GM23338 (cell line): ENCODE data around the gene ZNF277. TPM values are rescaled to one million over a fixed set of nuclear protein-coding genes. Genes with fewer than 3 reads are reported as not detected.
"Not testable (repeated sequence)": the region's sequence is repeated elsewhere in the genome, so short reads cannot be mapped to it uniquely, and the experiment has no call there.

ENCODE experiments used
- ATAC-seq: fragments of 200-7000 bp; cut with Tn5 transposase; 3 replicates; pipeline ENCODE4 v1.9.1; 2020
- DNase-seq: peaks from one replicate; pipeline ENCODE4 v3.0.0-alpha.2; 2015; ENCODE audit warnings: low spot score
- H2AFZ ChIP-seq: fragments of 200-600 bp; sonication (generic); 2 replicates; pipeline ENCODE4 v1.8.0; 2016; ENCODE audit warnings: antibody characterized with exemption, mild to moderate bottlenecking, moderate library complexity
- H3F3A ChIP-seq: fragments of 200-600 bp; sonication (generic); replicated peaks from 2 replicates; pipeline ENCODE4 v1.8.0; 2017; ENCODE audit warnings: antibody characterized with exemption, mixed run types, low read depth
- H3K27ac ChIP-seq: fragments of 200-600 bp; sonication (generic); 2 replicates; pipeline ENCODE4 v1.6.1; 2016; ENCODE audit warnings: low read depth
- H3K27me3 ChIP-seq: fragments of 200-600 bp; sonication (generic); 2 replicates; pipeline ENCODE4 v1.8.0; 2016; ENCODE audit warnings: mild to moderate bottlenecking, mixed run types, moderate library complexity; ENCODE audit not compliant: insufficient read depth
- H3K36me3 ChIP-seq: fragments of 200-600 bp; sonication (generic); 2 replicates; pipeline ENCODE4 v1.8.0; 2016; ENCODE audit warnings: mild to moderate bottlenecking; ENCODE audit not compliant: insufficient read depth
- H3K4me1 ChIP-seq: fragments of 200-600 bp; sonication (generic); 2 replicates; pipeline ENCODE4 v1.8.0; 2016; ENCODE audit warnings: mild to moderate bottlenecking, moderate library complexity; ENCODE audit not compliant: insufficient read depth
- H3K4me2 ChIP-seq: fragments of 200-600 bp; sonication (generic); 2 replicates; pipeline ENCODE4 v1.7.1; 2017; ENCODE audit warnings: mixed run types
- H3K4me3 ChIP-seq: fragments of 200-600 bp; sonication (generic); 2 replicates; pipeline ENCODE4 v1.6.1; 2016; ENCODE audit warnings: mixed run types
- H3K79me2 ChIP-seq: fragments of 200-600 bp; sonication (generic); replicated peaks from 2 replicates; pipeline ENCODE4 v1.8.0; 2017; ENCODE audit warnings: mild to moderate bottlenecking; ENCODE audit not compliant: insufficient read depth
- H3K9me2 ChIP-seq: fragments of 200-600 bp; sonication (generic); 2 replicates; pipeline ENCODE4 v1.8.0; 2017; ENCODE audit not compliant: insufficient read depth
- H4K20me1 ChIP-seq: fragments of 200-600 bp; sonication (generic); replicated peaks from 2 replicates; pipeline ENCODE4 v1.8.0; 2017; ENCODE audit warnings: mild to moderate bottlenecking; ENCODE audit not compliant: insufficient read depth
- H3K27ac Mint-ChIP-seq: 2 replicates; pipeline ENCODE4 v1.8.0; 2020; ENCODE audit warnings: inconsistent platforms, mild to moderate bottlenecking, moderate library complexity, mixed read lengths
- H3K27me3 Mint-ChIP-seq: 3 replicates; pipeline ENCODE4 v1.8.0; 2022; ENCODE audit warnings: low read depth, mild to moderate bottlenecking, moderate library complexity, mixed read lengths, inconsistent platforms; ENCODE audit not compliant: insufficient read depth, poor library complexity
- H3K36me3 Mint-ChIP-seq: 3 replicates; pipeline ENCODE4 v1.8.0; 2021; ENCODE audit warnings: low read depth, mild to moderate bottlenecking, inconsistent platforms, moderate library complexity, mixed read lengths
- H3K4me1 Mint-ChIP-seq: 3 replicates; pipeline ENCODE4 v1.8.0; 2020; ENCODE audit warnings: mild to moderate bottlenecking, inconsistent platforms, mixed read lengths
- H3K4me3 Mint-ChIP-seq: 3 replicates; pipeline ENCODE4 v1.8.0; 2021; ENCODE audit warnings: moderate library complexity, mild to moderate bottlenecking, inconsistent platforms, mixed read lengths
- H3K9me3 Mint-ChIP-seq: 3 replicates; pipeline ENCODE4 v1.8.0; 2020; ENCODE audit warnings: moderate library complexity, mild to moderate bottlenecking, inconsistent platforms, mixed read lengths
- CREB1 ChIP-seq: fragments of 250-450 bp; sonication (Bioruptor Pico); IDR thresholded peaks from 2 replicates; pipeline ENCODE4 v1.5.0; 2020; ENCODE audit warnings: low read depth, mild to moderate bottlenecking, moderate library complexity
- EZH2 ChIP-seq: fragments of 200-600 bp; sonication (generic); IDR thresholded peaks from one replicate; pipeline ENCODE4 v1.8.0; 2017; ENCODE audit warnings: antibody characterized with exemption, mild to moderate bottlenecking, low read depth; ENCODE audit not compliant: unreplicated experiment
- EZH2phosphoT487 ChIP-seq: fragments of 200-600 bp; sonication (generic); IDR thresholded peaks from one replicate; pipeline ENCODE4 v1.8.1; 2018; ENCODE audit warnings: antibody characterized with exemption; ENCODE audit not compliant: unreplicated experiment
- JUNB ChIP-seq: IDR thresholded peaks from one replicate; pipeline ENCODE4 v1.6.1; 2016; ENCODE audit warnings: antibody characterized with exemption; ENCODE audit not compliant: unreplicated experiment
- NANOG ChIP-seq: IDR thresholded peaks from 2 replicates; pipeline ENCODE4 v1.6.1; 2016; ENCODE audit warnings: antibody characterized with exemption, borderline replicate concordance
- POLR2AphosphoS5 ChIP-seq: IDR thresholded peaks from 2 replicates; pipeline ENCODE4 v1.6.1; 2016; ENCODE audit warnings: antibody characterized with exemption, low read depth
- STAT1 ChIP-seq: IDR thresholded peaks from one replicate; pipeline ENCODE4 v1.6.1; 2016; ENCODE audit warnings: antibody characterized with exemption; ENCODE audit not compliant: unreplicated experiment
- ZNF114 ChIP-seq: fragments of 250-450 bp; sonication (Bioruptor Pico); IDR thresholded peaks from 2 replicates; pipeline ENCODE4 v1.5.0; 2020; ENCODE audit warnings: mild to moderate bottlenecking, moderate library complexity
- ZNF331 ChIP-seq: fragments of 250-450 bp; sonication (Bioruptor Pico); IDR thresholded peaks from 2 replicates; pipeline ENCODE4 v1.5.0; 2020; ENCODE audit warnings: low read depth, mild to moderate bottlenecking, moderate library complexity
- polyA plus RNA-seq: library from polyadenylated mRNA; unstranded; fragments of >200 nt; fragmentation: Nextera tagmentation; extraction: Ambion mirVana; gene quantifications from 2 replicates; pipeline ENCODE4 v1.2.1, GENCODE V29; 2016
- total RNA-seq: library from RNA; depleted of rRNA; stranded (reverse); fragments of >200 nt; shearing (Covaris generic); gene quantifications from 2 replicates; pipeline ENCODE4 v1.2.3, GENCODE V29; 2014
- TF ChIP-seq, protein P1 (sequence below): fragments of 250-450 bp; sonication (Bioruptor Pico); IDR thresholded peaks from 2 replicates; pipeline ENCODE4 v1.5.0; 2020; ENCODE audit warnings: mild to moderate bottlenecking, moderate library complexity
- TF ChIP-seq, protein P2 (sequence below): IDR thresholded peaks from 2 replicates; pipeline ENCODE4 v1.6.1; 2016; ENCODE audit warnings: antibody characterized with exemption
- TF ChIP-seq, protein P3 (sequence below), 2 experiments: fragments of 200-600 bp in 1 of 2; sonication (generic) in 1 of 2; conservative IDR thresholded peaks; 2 replicates each; pipeline versions ENCODE4 v1.5.1 to v1.6.1; 2016 to 2017; ENCODE audit warnings: antibody characterized with exemption in 2 of 2, low read depth in 2 of 2, mild to moderate bottlenecking in 2 of 2, moderate library complexity in 1 of 2

The ZNF277 gene
- total and polyA plus RNA-seq, 2 experiments from 2014 or later: 25.4 to 28.9 TPM

DNA sequence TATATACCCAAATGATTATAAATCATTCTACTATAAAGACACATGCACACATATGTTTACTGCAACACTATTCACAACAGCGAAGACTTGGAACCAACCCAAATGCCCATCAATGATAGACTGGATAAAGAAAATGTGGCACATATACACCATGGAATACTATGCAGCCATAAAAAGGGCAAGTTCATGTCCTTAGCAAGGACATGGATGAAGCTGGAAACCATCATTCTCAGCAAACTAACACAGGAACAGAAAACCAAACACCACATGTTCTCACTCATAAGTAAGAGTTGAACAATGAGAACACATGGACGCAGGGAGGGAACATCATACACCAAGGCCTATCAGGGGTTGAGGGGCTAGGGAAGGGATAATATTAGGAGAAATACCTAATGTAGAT is 110.3 kb downstream of the ZNF277 start:
- not testable (repeated sequence) for H3K27ac Mint-ChIP-seq

DNA sequence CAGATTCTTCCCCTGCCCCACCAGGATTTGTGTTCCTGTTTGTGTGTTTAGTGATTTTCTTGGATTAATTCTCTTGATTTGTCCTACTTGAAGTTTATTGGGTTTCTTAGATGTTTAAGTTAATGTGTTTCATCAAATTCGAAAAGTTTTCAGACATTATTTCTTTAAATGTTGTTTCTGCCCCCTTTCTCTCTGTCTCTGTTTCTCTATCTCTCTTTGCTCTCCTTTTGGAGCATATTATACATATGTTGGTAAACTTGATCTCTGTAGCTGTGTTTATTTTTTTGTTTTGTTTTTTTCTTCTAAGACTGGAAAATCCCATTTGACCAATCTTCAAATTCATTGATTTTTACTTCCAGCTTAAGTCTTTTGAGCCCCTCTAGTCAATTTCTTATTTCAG is 115.6 kb downstream of the ZNF277 start:
- no peaks in the 10 kb centered on the region for H3K9me2 ChIP-seq
- no peak overlapping the region for H3K27ac ChIP-seq
- H4K20me1 ChIP-seq: no peaks in the 10 kb centered on the region
- H2AFZ ChIP-seq: no peak overlapping the region
- peaks cover 13% of the 10 kb centered on the region; the same call in 1 of the 2 replicates for H3K36me3 ChIP-seq
- H3K27me3 ChIP-seq: no peaks in the 10 kb centered on the region
- Mint-ChIP-seq H3K9me3 (peaks cover 21% of the 10 kb centered on the region; the same call in 2 of the 3 replicates), H3K4me1 (no peaks in the 10 kb centered on the region), H3K36me3 (peaks cover 70% of the 10 kb centered on the region), H3K4me3 (no peak overlapping the region), H3K27ac (no peak overlapping the region), H3K27me3 (no peaks in the 10 kb centered on the region)
- no peak overlapping the region for H3K4me2 ChIP-seq
- no peaks in the 10 kb centered on the region for H3F3A ChIP-seq
- ATAC-seq (no peak), DNase-seq (no peak)
- no peaks in the 10 kb centered on the region for H3K4me1 ChIP-seq
- H3K79me2 ChIP-seq: no peaks in the 10 kb centered on the region
- H3K4me3 ChIP-seq: no peak overlapping the region
- TF ChIP-seq, protein P1, sequence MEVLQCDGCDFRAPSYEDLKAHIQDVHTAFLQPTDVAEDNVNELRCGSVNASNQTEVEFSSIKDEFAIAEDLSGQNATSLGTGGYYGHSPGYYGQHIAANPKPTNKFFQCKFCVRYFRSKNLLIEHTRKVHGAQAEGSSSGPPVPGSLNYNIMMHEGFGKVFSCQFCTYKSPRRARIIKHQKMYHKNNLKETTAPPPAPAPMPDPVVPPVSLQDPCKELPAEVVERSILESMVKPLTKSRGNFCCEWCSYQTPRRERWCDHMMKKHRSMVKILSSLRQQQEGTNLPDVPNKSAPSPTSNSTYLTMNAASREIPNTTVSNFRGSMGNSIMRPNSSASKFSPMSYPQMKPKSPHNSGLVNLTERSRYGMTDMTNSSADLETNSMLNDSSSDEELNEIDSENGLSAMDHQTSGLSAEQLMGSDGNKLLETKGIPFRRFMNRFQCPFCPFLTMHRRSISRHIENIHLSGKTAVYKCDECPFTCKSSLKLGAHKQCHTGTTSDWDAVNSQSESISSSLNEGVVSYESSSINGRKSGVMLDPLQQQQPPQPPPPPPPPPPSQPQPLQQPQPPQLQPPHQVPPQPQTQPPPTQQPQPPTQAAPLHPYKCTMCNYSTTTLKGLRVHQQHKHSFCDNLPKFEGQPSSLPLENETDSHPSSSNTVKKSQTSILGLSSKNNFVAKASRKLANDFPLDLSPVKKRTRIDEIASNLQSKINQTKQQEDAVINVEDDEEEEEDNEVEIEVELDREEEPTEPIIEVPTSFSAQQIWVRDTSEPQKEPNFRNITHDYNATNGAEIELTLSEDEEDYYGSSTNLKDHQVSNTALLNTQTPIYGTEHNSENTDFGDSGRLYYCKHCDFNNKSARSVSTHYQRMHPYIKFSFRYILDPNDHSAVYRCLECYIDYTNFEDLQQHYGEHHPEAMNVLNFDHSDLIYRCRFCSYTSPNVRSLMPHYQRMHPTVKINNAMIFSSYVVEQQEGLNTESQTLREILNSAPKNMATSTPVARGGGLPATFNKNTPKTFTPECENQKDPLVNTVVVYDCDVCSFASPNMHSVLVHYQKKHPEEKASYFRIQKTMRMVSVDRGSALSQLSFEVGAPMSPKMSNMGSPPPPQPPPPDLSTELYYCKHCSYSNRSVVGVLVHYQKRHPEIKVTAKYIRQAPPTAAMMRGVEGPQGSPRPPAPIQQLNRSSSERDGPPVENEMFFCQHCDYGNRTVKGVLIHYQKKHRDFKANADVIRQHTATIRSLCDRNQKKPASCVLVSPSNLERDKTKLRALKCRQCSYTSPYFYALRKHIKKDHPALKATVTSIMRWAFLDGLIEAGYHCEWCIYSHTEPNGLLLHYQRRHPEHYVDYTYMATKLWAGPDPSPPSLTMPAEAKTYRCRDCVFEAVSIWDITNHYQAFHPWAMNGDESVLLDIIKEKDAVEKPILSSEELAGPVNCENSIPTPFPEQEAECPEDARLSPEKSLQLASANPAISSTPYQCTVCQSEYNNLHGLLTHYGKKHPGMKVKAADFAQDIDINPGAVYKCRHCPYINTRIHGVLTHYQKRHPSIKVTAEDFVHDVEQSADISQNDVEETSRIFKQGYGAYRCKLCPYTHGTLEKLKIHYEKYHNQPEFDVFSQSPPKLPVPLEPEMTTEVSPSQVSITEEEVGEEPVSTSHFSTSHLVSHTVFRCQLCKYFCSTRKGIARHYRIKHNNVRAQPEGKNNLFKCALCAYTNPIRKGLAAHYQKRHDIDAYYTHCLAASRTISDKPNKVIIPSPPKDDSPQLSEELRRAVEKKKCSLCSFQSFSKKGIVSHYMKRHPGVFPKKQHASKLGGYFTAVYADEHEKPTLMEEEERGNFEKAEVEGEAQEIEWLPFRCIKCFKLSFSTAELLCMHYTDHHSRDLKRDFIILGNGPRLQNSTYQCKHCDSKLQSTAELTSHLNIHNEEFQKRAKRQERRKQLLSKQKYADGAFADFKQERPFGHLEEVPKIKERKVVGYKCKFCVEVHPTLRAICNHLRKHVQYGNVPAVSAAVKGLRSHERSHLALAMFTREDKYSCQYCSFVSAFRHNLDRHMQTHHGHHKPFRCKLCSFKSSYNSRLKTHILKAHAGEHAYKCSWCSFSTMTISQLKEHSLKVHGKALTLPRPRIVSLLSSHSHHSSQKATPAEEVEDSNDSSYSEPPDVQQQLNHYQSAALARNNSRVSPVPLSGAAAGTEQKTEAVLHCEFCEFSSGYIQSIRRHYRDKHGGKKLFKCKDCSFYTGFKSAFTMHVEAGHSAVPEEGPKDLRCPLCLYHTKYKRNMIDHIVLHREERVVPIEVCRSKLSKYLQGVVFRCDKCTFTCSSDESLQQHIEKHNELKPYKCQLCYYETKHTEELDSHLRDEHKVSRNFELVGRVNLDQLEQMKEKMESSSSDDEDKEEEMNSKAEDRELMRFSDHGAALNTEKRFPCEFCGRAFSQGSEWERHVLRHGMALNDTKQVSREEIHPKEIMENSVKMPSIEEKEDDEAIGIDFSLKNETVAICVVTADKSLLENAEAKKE (CRISPR knock-in tag): no peak
- TF ChIP-seq ZNF331: no peak
- no peak for TF ChIP-seq CREB1
- no peak for TF ChIP-seq EZH2phosphoT487
- TF ChIP-seq STAT1: no peak
- TF ChIP-seq ZNF114 (CRISPR knock-in tag): no peak
- TF ChIP-seq, protein P2, sequence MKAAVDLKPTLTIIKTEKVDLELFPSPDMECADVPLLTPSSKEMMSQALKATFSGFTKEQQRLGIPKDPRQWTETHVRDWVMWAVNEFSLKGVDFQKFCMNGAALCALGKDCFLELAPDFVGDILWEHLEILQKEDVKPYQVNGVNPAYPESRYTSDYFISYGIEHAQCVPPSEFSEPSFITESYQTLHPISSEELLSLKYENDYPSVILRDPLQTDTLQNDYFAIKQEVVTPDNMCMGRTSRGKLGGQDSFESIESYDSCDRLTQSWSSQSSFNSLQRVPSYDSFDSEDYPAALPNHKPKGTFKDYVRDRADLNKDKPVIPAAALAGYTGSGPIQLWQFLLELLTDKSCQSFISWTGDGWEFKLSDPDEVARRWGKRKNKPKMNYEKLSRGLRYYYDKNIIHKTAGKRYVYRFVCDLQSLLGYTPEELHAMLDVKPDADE: no peak
- no peak for TF ChIP-seq EZH2
- TF ChIP-seq JUNB: no peak
- TF ChIP-seq POLR2AphosphoS5: no peak
- TF ChIP-seq, protein P3, sequence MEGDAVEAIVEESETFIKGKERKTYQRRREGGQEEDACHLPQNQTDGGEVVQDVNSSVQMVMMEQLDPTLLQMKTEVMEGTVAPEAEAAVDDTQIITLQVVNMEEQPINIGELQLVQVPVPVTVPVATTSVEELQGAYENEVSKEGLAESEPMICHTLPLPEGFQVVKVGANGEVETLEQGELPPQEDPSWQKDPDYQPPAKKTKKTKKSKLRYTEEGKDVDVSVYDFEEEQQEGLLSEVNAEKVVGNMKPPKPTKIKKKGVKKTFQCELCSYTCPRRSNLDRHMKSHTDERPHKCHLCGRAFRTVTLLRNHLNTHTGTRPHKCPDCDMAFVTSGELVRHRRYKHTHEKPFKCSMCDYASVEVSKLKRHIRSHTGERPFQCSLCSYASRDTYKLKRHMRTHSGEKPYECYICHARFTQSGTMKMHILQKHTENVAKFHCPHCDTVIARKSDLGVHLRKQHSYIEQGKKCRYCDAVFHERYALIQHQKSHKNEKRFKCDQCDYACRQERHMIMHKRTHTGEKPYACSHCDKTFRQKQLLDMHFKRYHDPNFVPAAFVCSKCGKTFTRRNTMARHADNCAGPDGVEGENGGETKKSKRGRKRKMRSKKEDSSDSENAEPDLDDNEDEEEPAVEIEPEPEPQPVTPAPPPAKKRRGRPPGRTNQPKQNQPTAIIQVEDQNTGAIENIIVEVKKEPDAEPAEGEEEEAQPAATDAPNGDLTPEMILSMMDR (conservative IDR thresholded peaks at IDR 0.05; ENCODE audit: low read depth in 2 of 2): no peak
- no peak for TF ChIP-seq NANOG

More for the DNA sequence above, 110.3 kb downstream of the ZNF277 start:
- not testable (repeated sequence) for DNase-seq, H3K27ac ChIP-seq, H3F3A ChIP-seq, H4K20me1 ChIP-seq, H3K4me1 Mint-ChIP-seq, H3K9me3 Mint-ChIP-seq, H3K27me3 ChIP-seq, H3K4me1 ChIP-seq, ATAC-seq, H3K4me3 Mint-ChIP-seq, H3K36me3 ChIP-seq, H3K27me3 Mint-ChIP-seq, H3K79me2 ChIP-seq, H2AFZ ChIP-seq, H3K9me2 ChIP-seq, H3K4me2 ChIP-seq, H3K4me3 ChIP-seq
- peaks cover 31% of the 10 kb centered on the region for H3K36me3 Mint-ChIP-seq
